HL-60/S4 (cell line): ENCODE measurements around the gene CCDC102A.
"Not testable (repeated sequence)": the region's sequence is repeated elsewhere in the genome, so short reads cannot be mapped to it uniquely, and the experiment has no call there.

ENCODE experiments used
- in situ Hi-C: fragments of 300-500 bp; cut with MboI; formaldehyde crosslinking; loops from 2 replicates; pipeline ENCODE4 v1.14.3; 2022; ENCODE audit warnings: low sequenced_read_pairs

Gene CCDC102A

DNA sequence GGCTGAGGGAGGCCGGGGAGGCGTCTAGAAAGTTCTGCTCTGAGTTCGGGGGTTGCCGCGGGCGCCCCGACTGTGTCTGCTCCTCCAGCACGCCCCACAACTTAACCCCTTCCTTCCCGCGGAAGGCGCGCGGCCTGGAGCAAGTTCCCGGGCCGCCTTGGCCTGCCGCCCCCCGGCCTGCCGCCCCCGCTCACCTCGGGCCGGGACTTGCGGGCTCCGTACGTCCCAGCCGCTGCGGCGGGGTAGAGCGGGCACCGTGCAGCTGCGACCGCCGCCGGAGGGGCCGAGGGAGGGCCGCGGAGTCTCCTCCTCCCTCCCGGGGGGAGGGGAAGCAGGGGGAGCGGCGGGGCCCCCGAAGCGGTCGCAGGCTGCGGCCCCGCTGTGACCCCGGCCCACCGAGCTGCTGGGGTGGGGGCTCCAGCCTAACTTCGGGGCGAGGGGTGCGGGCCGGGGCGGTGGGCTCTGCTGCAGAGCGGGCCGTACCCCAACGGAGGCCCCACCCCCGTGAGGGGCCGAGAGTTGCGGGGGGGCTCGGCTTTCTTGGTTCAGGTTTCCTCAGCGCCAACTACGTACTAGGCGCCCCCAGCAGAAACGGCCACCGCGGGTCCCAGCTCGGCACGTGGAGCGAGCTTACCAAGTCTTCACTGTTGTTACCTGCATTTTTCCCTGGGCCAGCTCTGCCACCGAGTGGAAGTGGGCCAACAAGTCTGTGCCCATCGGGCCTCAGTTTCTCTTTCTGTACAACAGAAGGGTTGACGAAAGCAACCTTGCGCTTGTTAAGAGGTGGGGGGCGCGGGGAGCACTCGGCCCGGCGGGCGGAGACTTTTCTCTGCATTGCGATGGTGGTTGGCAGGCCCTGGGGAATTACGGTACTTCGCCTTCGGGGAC lies at the start of gene CCDC102A:
CCDC102A (minus strand) TSS at position 266 of the 888 bp plus-strand sequence. CDS start 7,394 bp downstream, outside the sequence.
- in situ Hi-C loops, result no loop called here

DNA sequence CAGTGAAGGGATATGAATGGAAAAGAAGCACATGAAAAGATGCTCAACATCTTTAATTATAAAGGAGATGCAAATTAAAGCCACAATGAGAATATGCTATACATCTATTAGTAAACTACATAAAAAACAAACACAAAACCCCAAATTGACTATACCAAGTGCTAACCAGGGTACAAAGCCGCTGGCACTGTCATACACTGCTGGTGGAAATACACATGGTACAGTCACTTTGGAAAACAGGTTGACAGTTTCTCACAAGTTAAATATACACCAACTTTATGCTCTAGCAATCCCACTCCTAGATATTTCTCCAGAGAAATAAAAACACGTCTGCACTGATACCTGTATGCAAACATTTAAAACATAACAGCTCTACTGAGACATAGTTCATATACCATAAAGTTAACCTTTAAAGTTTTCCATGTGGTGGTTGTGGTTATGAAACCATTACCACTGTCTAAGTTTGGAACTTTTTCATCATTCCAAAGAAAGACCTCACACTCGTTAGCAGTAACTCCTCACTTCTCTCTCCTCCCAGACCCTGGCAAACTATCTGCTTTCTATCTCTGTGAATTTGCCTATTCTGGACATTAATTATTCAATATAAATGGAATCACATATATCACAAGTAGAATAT lies 48.8 kb upstream of the CCDC102A start:
- in situ Hi-C loops, result loop anchor here (10.0 to 25.0 kb wide), 2 partner anchors 60 to 127 kb away; no protein-coding TSS in a partner anchor

DNA sequence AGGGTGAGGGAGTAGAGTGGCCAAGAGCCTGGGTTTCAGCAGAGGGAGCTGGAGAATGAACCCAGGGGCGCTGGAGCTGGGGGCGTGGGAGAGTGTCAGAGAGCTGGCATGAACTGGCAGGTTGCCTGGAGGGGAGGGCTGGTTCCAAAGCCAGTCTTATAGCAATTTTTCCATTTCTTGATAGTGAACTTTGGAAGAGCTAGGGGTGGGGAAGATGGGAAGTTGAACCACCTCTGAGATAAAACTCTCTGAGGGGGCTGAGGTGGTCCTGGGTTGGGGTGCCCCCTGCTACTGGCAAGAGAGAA lies 42.9 kb upstream of the CCDC102A start:
- in situ Hi-C loops, result loop anchor here (25.0 kb wide), 1 partner anchor 133 kb away; no protein-coding TSS in a partner anchor

DNA sequence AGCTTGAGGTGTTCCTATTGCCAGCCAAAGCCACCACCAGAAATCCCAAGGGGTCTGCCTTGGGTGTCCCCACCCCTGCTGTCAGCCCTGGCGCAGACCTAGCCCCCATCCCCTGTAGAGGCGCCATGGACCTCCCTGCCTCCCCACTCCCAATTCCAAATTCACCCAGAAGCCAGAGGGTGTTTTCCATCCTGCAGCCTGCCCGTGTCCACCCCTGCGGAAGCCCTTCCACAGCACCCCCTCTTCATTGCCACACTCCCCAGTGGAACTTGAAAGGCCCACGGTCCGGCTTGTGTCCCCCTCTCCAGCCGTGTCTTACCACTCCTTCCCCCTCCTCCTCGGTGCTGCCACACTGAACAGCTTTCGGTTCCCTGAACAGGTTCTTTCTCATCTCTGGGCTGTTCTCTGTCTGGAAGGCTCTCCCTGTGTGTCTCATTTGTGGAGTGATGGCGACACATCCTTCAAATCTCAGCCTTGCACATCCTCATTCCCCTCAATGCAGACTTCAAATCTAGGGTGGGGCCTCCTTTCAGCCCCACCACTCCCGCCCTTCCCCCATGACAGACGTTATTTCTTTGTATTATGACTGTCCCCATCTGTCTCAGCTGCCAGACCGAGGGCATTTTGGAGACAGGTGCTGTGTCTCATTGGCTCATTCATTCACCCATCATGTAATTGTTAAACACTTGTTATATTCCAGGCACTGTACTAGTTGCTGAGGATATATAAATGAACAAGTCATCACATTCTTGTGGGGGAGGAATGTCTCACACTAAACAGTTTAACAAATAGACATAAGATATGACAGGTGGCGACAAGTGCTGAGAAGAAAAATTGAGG lies 42.4 kb upstream of the CCDC102A start:
- in situ Hi-C loops, result loop anchor here (25.0 kb wide), 1 partner anchor 134 kb away; no protein-coding TSS in a partner anchor

DNA sequence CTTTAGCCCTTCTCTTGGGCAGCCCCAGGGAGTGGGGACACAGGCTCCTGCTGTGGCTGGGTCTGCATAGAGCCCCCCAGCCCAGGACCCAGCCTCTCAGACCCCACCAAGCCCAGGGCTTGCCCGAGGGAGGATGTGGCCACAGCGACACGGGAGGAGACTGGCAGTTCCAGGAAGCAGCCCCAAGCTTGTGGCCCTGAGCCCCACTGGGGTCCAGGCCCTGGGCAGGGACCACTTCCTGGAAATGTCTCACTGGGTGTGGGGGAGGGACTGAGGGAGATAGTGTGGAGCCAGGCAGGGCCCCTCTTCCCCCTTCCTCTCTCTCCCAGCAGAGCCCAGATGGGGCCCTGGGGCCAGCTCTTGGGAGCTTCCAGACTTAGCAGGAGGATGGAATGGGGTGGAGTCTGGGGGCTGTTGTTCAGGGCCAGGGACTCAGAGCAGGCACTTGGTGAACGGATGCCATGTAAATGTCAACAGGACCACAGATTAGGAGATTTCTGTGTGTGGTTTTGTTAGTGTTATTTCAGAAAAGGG lies 41.4 kb upstream of the CCDC102A start:
- in situ Hi-C loops, result loop anchor here (25.0 kb wide), 1 partner anchor 135 kb away; no protein-coding TSS in a partner anchor

DNA sequence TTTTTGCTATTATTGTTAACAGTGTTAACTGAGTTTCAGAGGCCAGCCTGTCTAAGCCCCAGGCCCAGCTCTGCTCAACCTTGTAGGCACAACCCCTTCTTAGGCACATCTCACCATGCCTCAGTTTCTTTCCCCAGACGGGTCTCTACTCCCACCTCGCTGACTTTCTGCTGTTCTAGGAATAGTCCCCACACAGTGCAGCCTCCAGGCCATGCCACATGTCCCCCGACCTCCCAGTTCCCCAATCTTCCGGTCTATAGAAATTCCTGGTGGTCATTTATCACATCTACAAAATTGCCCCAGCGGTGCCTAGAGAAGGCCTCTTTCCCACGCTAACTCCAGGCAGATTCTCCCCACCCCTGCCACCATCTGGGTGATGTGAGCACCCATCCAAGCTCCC lies 40.8 kb upstream of the CCDC102A start:
- in situ Hi-C loops, result loop anchor here (25.0 kb wide), 1 partner anchor 135 kb away; no protein-coding TSS in a partner anchor

DNA sequence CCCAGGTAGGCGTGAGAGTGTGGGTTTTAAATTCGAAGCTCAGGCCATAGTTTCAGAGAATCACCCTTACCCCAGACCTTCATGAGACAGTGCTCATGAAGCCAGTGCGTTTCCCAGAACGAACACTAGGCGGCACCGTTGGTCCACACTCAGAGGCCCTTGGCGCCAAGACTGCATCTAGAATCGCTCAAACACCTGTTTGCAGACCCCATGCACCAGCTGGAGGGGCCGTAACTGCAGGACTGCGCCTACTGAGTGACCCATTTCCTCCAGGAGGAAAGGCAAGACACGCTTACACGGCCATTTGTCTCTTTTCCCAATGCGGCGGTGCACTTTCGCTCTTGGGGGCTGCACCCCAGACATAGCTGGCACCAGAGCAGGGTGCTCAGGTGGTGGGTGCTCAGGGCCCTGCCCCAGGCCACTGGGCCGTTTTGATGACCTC lies 40.1 kb upstream of the CCDC102A start:
- in situ Hi-C loops, result loop anchor here (25.0 kb wide), 1 partner anchor 136 kb away; no protein-coding TSS in a partner anchor

DNA sequence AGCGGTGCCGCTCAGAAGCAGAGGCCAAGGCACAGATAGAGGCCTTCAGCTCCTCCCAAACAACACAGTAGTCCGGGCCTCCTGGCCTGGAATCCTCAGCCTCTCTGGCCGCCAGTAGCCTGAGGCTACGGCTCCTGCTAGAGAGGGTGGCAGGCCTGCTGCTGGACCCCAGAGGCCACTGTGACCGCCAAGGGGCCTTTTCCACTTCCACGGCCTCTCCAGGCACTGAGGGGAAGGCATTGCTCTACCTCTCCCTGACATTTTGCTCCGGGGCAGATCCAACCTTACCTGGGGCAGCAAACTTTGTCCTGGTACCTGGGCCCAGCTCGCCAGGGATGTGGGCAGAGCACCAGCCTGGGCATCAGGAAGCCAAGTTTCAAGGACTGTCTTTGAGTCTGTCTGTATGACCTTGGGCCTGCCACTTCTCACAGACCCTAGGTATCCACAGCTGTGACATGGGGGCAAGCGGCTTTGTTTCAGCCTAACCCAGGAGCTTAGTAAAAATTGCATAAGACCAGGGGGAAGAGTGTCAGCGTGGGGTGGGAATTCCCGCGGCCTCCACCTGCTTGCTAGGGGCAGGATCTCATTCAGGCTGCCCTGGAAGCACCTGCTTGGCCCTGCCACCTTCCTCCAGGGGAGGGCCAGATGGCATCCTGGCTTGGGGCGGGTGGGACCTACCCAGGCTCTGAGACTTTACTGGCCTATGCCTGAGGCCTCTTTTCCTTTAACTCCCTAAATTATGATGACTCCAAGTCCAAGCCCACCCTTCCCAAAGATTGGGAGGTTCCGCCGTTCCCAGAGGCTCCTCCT lies 39.3 kb upstream of the CCDC102A start:
- in situ Hi-C loops, result loop anchor here (25.0 kb wide), 1 partner anchor 137 kb away; no protein-coding TSS in a partner anchor

DNA sequence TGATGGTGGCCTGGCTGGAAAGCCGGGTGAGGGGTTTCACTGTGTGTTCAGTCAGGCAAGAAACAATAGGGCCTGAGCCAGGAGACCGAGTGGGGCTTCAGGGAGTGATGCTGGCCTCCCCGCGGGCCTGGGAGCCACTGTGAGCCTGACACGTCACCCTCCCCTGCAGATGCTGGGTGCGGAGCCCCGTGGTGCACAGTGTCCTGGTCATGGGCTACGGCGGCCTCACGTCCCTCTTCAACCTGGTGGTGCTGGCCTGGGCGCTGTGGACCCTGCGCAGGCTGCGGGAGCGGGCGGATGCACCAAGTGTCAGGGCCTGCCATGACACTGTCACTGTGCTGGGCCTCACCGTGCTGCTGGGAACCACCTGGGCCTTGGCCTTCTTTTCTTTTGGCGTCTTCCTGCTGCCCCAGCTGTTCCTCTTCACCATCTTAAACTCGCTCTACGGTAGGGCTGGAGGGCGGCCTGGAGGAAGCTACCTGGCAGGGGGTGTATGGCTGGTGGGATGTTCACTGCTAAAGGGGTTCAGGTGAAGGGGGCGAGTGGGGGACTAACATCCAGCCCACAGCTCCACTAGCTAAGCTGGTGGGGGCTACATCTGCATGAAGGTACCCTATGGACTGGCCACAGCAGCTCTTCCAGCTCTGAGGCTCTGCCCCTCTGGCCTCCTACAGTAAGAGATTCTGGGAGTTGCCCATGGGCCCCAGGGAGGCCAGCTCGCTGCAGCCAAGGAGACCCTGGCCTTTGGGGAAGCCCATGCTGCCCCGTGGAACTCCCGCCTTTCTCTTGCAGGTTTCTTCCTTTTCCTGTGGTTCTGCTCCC lies 38.5 kb upstream of the CCDC102A start:
- in situ Hi-C loops, result loop anchor here (25.0 kb wide), 1 partner anchor 137 kb away; no protein-coding TSS in a partner anchor

DNA sequence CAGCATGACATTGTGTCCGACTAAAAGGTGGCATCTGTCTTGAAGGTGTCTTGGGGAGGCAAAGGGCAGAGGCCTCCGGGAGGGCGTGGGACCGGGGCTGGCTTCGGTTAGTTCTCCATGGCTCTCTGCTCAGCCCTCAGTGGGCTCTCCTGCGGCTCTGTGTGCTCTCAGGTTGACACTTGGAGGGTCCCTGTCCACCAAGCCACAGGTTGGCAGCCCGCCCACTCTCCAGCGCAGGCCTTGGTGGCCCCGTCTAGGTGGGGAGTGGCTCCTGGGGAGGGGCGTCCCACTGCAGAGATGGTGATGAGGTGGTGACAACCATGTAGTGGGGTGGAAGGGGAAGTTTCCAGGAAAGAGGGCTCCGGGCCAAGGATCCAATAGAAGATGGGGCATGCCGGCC lies 37.7 kb upstream of the CCDC102A start:
- in situ Hi-C loops, result no loop called here

DNA sequence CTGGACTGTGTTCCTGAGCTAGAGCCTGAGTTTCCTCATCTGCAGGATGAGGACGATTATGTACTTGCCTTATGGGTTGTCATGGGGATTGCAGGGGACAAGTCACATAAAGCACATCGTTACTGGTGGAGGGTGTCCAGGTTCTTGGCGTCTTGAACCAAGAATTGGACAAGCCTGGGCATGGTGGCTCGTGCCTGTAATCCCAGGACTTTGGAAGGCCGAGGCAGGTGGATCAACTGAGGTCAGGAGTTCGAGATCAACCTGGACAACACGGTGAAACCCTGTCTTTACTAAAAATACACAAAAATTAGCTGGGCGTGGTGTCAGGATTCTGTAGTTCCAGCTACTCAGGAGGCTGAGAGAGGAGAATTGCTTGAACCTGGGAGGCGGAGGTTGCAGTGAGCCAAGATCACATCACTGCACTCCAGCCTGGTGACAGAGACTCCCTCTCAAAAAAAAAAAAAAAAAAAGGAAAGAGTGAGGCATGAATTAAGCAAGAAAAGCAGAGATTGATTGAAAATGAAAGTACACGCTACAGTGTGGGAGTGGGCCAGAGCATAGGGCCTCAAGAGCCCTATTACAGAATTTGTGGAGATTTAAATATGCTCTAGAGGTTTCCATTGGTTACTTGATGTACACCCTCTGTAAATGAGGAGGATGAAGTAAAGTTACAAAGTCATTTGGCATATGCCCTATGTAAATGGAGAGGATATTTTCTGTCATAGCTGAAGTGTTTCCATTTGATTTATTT lies 36.8 kb upstream of the CCDC102A start:
- in situ Hi-C loops, result no loop called here

DNA sequence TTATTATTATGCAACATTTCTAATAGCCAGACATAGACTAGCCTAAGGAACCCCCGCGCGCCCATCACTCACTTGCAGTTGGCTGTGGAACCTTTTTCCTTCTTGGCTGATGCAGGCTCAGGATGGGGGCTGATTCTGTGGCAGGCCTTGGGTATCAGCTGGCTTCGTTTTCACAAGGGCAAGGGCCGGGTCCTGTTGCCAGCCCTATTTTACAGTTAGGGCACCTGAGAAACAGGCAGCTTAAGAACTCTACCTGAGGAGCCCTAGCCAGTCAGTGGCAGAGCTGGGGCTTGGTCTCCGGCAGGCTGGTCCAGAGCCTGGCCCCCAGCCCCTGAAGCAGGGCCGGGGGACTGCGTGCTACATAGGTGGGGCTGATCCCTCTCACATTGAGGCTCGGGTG lies 34.7 kb upstream of the CCDC102A start:
- in situ Hi-C loops, result no loop called here

DNA sequence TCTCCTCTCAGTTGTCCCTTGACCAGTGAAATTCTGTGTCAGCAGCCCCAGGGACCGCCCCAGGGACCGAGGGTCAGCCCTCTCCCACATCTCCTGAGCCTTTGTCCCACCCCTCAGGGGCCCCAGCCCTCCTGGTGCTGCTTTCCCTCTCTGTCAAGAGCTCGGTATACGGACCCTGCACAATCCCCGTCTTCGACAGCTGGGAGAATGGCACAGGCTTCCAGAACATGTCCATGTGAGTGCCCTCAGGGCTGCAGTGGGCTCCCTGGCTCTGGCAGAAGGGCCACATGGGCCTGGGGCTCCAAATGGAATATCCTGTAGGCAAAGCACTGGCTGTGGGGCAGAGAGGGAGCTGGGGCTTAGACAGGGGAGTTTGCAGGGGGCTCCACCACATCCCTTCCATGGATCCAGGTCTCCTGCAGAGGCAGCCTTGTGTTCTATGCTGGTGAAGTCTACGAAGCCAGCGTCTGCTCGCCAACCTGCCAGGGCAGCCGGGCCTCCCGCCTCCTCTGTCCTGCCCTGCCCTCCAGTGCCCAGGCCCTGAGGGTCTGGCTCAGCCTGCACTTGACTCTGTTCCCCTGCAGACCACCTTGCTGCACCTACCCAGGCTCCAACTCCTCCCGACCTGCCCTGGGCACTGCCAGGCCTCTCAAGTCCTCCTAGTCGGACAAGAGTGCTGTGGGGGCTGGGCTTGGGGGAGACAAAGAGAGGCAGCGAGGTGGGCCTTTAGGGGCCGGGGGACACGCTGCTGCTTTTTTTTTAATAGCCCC lies 34.1 kb upstream of the CCDC102A start:
- in situ Hi-C loops, result no loop called here

DNA sequence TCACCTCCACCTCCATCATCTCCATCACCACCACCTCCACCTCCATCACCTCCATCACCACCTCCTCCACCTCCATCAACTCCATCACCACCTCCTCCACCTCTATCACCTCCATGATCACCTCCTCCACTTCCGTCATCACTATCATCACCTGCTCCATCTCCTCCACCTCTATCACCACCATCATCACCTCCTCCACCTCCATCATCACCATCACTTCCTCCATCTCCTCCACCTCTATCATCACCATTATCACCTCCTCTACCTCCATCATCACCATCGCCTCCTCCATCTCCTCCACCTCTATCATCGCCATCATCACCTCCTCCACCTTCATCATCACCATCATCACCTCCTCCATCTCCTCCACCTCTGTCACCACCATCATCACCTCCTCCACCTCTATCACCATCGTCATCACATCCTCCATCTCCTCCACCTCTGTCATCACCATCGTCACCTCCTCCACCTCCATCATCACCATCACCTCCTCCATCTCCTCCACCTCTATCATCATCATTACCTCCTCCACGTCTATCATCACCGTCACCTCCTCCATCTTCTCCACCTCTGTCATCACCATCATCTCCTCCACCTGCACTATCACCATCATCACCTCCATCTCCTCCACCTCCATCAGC lies 33.1 kb upstream of the CCDC102A start:
- in situ Hi-C loops, result no loop called here

DNA sequence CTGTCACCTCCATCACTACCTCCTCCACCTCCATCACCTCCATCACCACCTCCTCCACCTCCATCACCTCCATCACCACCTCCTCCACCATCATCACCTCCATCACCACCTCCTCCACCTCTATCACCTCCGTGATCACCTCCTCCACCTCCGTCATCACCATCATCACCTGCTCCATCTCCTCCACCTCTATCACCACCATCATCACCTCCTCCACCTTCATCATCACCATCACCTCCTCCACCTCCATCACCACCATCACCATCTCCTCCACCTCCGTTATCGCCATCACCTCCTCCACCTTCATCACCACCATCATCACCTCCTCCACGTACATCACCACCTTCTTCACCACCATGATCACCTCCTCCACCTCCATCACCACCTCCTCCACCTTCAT lies 32.4 kb upstream of the CCDC102A start:
- in situ Hi-C loops, result not testable (repeated sequence)

DNA sequence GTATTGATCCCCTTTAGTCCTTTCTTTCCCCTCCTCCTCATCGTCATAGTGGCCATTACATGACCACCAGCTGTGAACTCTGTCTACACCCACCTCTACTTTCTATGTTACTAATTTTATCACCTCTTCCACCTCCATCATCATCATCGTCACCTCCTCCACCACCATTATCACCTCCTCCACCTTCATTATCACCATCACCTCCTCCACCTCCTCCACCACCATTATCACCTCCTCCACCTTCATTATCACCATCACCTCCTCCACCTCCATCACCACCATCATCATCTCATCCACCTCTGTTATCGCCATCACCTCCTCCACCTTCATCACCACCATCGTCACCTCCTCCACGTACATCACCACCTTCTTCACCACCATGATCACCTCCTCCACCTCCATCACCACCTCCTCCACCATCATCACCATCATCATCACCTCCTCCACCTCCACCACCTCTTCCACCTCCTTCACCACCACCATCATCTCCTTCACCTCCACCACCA lies 31.9 kb upstream of the CCDC102A start:
- in situ Hi-C loops, result no loop called here

DNA sequence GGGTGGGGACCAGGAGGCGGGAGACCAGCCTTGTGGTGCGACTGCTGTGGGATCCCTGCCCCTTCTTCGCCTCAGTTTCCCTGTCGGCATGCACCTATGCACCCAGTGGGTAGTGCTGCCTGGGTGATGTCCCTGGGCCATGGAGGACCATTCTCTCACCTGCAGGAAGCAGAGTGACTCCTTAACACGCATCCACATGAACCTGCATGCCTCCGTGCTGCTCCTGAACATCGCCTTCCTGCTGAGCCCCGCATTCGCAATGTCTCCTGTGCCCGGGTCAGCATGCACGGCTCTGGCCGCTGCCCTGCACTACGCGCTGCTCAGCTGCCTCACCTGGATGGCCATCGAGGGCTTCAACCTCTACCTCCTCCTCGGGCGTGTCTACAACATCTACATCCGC lies 31.3 kb upstream of the CCDC102A start:
- in situ Hi-C loops, result no loop called here
